OCI-LY3 (cell line): ENCODE results near the gene JAG2.

ENCODE experiments used
- EZH2phosphoT487 ChIP-seq: fragments of 200-600 bp; shearing (Covaris generic); IDR thresholded peaks from 2 replicates; pipeline ENCODE4 v1.6.1; 2018; ENCODE audit warnings: antibody characterized with exemption, mixed run types, low read depth
- TF ChIP-seq, protein P1 (sequence below): fragments of 200-600, 300-600 bp; sonication (generic); IDR thresholded peaks from 2 replicates; pipeline ENCODE4 v1.5.1; 2014; ENCODE audit warnings: antibody characterized with exemption, low read length, low read depth

DNA sequence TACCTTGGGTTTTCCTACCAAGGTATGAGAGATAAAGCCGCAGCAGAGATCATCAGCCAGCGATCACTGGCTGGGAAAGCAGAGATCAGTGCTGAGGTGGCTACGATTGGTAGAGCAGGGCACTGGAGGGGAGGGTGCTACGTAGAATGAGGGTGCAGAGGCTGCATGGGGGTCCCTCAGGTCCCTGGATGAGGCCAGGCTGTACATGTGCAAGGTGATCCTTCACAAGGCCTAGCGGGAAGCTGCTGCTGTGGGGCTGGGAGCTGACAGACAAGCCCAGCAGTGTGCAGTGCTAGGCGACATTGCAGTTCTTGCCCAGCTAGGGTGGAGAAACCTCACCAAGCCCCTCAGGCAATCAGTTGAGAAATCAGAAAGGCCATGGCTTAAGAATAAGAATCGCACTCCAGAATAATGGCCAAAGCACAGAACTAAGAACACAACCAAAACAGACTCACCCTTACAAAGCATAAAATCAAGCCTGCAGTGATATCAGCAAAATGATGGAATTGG is 66.2 kb downstream of the JAG2 start:
- TF ChIP-seq, protein P1, sequence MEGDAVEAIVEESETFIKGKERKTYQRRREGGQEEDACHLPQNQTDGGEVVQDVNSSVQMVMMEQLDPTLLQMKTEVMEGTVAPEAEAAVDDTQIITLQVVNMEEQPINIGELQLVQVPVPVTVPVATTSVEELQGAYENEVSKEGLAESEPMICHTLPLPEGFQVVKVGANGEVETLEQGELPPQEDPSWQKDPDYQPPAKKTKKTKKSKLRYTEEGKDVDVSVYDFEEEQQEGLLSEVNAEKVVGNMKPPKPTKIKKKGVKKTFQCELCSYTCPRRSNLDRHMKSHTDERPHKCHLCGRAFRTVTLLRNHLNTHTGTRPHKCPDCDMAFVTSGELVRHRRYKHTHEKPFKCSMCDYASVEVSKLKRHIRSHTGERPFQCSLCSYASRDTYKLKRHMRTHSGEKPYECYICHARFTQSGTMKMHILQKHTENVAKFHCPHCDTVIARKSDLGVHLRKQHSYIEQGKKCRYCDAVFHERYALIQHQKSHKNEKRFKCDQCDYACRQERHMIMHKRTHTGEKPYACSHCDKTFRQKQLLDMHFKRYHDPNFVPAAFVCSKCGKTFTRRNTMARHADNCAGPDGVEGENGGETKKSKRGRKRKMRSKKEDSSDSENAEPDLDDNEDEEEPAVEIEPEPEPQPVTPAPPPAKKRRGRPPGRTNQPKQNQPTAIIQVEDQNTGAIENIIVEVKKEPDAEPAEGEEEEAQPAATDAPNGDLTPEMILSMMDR, result no peak
- no peak for TF ChIP-seq EZH2phosphoT487
